CD14-positive monocyte (primary cell): ENCODE results near the gene SNX9. TPM values are rescaled to one million over a fixed set of nuclear protein-coding genes. Genes with fewer than 3 reads are reported as not detected.

Experiments used
- DNase-seq, 3 donors: peaks; one replicate each; pipeline ENCODE4 v3.0.0-alpha.2; 2011 to 2022
- H2AFZ ChIP-seq: 2 replicates; pipeline ENCODE4 v1.6.0; 2012; ENCODE audit warnings: mild to moderate bottlenecking, low read depth, low read length, inconsistent platforms; ENCODE audit not compliant: insufficient read depth, poor library complexity, severe bottlenecking
- H3K27ac ChIP-seq, 2 donors: 1 replicate in 1 of 2; 2 replicates in 1 of 2; pipeline ENCODE4 v1.5.1; 2012 to 2013; ENCODE audit warnings: low read length in 2 of 2, control low read depth in 1 of 2, inconsistent platforms in 1 of 2, low read depth in 1 of 2, mild to moderate bottlenecking in 1 of 2
- H3K27me3 ChIP-seq, 2 donors: one replicate each; pipeline versions ENCODE4 v1.6.0 to v1.6.1; 2011 to 2013; ENCODE audit warnings: low read length in 2 of 2; ENCODE audit not compliant: control insufficient read depth in 2 of 2, insufficient read depth in 2 of 2
- H3K36me3 ChIP-seq, 2 donors: replicated peaks in 1 of 2; 1 replicate in 1 of 2; 2 replicates in 1 of 2; pipeline versions ENCODE4 v1.5.1 to v1.6.1; 2012 to 2013; ENCODE audit warnings: low read length in 2 of 2, control low read depth in 1 of 2, inconsistent platforms in 1 of 2, mild to moderate bottlenecking in 1 of 2; ENCODE audit not compliant: insufficient read depth in 2 of 2, control insufficient read depth in 1 of 2
- H3K4me1 ChIP-seq, 2 donors: 1 replicate in 1 of 2; 2 replicates in 1 of 2; pipeline versions ENCODE4 v1.5.1 to v1.6.1; 2012 to 2013; ENCODE audit warnings: low read length in 2 of 2, control low read depth in 1 of 2, inconsistent platforms in 1 of 2, mild to moderate bottlenecking in 1 of 2, moderate library complexity in 1 of 2; ENCODE audit not compliant: insufficient read depth in 2 of 2, control insufficient read depth in 1 of 2
- H3K4me2 ChIP-seq: replicated peaks from 2 replicates; pipeline ENCODE3; 2012; ENCODE audit warnings: low read length, moderate library complexity, mild to moderate bottlenecking; ENCODE audit not compliant: poor library complexity, severe bottlenecking; ENCODE audit errors: extremely low read depth
- H3K4me3 ChIP-seq, 3 experiments: fragments of 200-600 bp in 1 of 3; sonication (generic) in 1 of 3; replicated peaks in 1 of 3; 1 replicate in 2 of 3; 2 replicates in 1 of 3; pipeline ENCODE4 v1.5.1; 2011 to 2013; ENCODE audit warnings: low read length in 3 of 3, mild to moderate bottlenecking in 3 of 3, control low read depth in 2 of 3, low read depth in 2 of 3, inconsistent platforms in 1 of 3, moderate library complexity in 1 of 3
- H3K79me2 ChIP-seq: 2 replicates; pipeline ENCODE4 v1.6.0; 2012; ENCODE audit warnings: mild to moderate bottlenecking, control low read depth, inconsistent platforms, low read length, moderate library complexity; ENCODE audit not compliant: insufficient read depth
- H3K9ac ChIP-seq: 2 replicates; pipeline ENCODE4 v1.6.0; 2017; ENCODE audit warnings: low read length, mild to moderate bottlenecking; ENCODE audit not compliant: insufficient read depth, poor library complexity, severe bottlenecking
- H3K9me3 ChIP-seq, 2 donors: replicated peaks in 1 of 2; 1 replicate in 1 of 2; 2 replicates in 1 of 2; pipeline versions ENCODE4 v1.5.1 to v1.6.1; 2012 to 2013; ENCODE audit warnings: low read length in 2 of 2, control low read depth in 1 of 2; ENCODE audit not compliant: control insufficient read depth in 1 of 2, insufficient read depth in 1 of 2
- H4K20me1 ChIP-seq: 2 replicates; pipeline ENCODE4 v1.6.0; 2012; ENCODE audit warnings: mild to moderate bottlenecking, low read length, control low read depth, moderate library complexity; ENCODE audit not compliant: insufficient read depth
- H3K27ac Mint-ChIP-seq, 7 donors: one replicate each; pipeline ENCODE4 v1.8.0; 2020; ENCODE audit warnings: mild to moderate bottlenecking in 7 of 7, mixed read lengths in 7 of 7, moderate library complexity in 6 of 7, inconsistent platforms in 2 of 7
- H3K27me3 Mint-ChIP-seq, 3 donors: one replicate each; pipeline ENCODE4 v1.8.0; 2021 to 2022; ENCODE audit warnings: low read depth in 3 of 3, mild to moderate bottlenecking in 3 of 3, mixed read lengths in 3 of 3, moderate library complexity in 3 of 3, inconsistent platforms in 1 of 3
- H3K36me3 Mint-ChIP-seq, 2 donors: one replicate each; pipeline ENCODE4 v1.8.0; 2020; ENCODE audit warnings: mixed read lengths in 2 of 2, inconsistent platforms in 1 of 2, mild to moderate bottlenecking in 1 of 2
- H3K4me1 Mint-ChIP-seq: one replicate; pipeline ENCODE4 v1.8.0; 2020; ENCODE audit warnings: mild to moderate bottlenecking, mixed read lengths
- H3K4me3 Mint-ChIP-seq, 2 donors: one replicate each; pipeline ENCODE4 v1.8.0; 2020; ENCODE audit warnings: mild to moderate bottlenecking in 2 of 2, mixed read lengths in 2 of 2, moderate library complexity in 1 of 2
- H3K9me3 Mint-ChIP-seq, 7 donors: one replicate each; pipeline ENCODE4 v1.8.0; 2020 to 2022; ENCODE audit warnings: mixed read lengths in 7 of 7, mild to moderate bottlenecking in 6 of 7, moderate library complexity in 6 of 7, inconsistent platforms in 2 of 7
- WGBS: methylation state at CpG from one replicate; pipeline ENCODE4 v1.1.5; 2013; ENCODE audit warnings: missing lambda C conversion rate; ENCODE audit not compliant: insufficient coverage; 5-methylcytosine and 5-hydroxymethylcytosine counted together
- intact Hi-C, 2 donors: fragments of 100-400 bp; cut with micrococcal nuclease; formaldehyde crosslinking; loops; one replicate each; pipeline versions ENCODE4 v1.15.0 to v1.15.1; 2023
- polyA plus RNA-seq, 3 donors: library from polyadenylated mRNA; depleted of rRNA in 1 of 3; unstranded in 2 of 3; stranded (reverse) in 1 of 3; fragments of 300-500 nt in 2 of 3; fragments of >200 nt in 1 of 3; fragmentation: Illumina TruSeq in 2 of 3; gene quantifications; 1 replicate in 2 of 3; 2 replicates in 1 of 3; pipeline ENCODE4 v1.2.3, GENCODE V29; 2012 to 2021
- TF ChIP-seq, protein P1 (sequence below): fragments of 200-600 bp; IDR thresholded peaks from one replicate; pipeline ENCODE4 v1.8.0; 2022; ENCODE audit warnings: antibody characterized with exemption, mild to moderate bottlenecking

SNX9 gene
- polyA plus RNA-seq, 3 donors, result 5.5 to 8.1 (median 7.2) TPM

GRCh38 chr6:157823528-157824370 lies 703 bp downstream of the SNX9 start:
- Mint-ChIP-seq H3K9me3 (peaks cover 0 to 11% (median 5%) of the 10 kb centered on the region in 7 donors), H3K36me3 (peaks cover 4 to 18% of the 10 kb centered on the region in 2 donors), H3K4me1 (peaks cover 19% of the 10 kb centered on the region), H3K27ac (peak overlapping the region; percentile 66 to 94 (median 92)), H3K4me3 (peak overlapping the region; percentile 95 to 97), H3K27me3 (peaks cover 31 to 51% (median 33%) of the 10 kb centered on the region in 3 donors)
- Histone ChIP-seq H3K27ac (peak overlapping the region in 1 of 2 donors; percentile 83), H4K20me1 (peaks cover 10% of the 10 kb centered on the region), H3K4me2 (peak overlapping the region; percentile 66), H3K9me3 (no peaks in the 10 kb centered on the region), H3K27me3 (peaks cover 9 to 29% of the 10 kb centered on the region in 2 donors), H3K36me3 (no peaks in the 10 kb centered on the region), H3K4me3 (peak overlapping the region; percentile 72 to 92 (median 92)), H3K4me1 (peaks cover 13 to 21% of the 10 kb centered on the region in 2 donors), H3K9ac (peak overlapping the region; percentile 88), H2AFZ (peak overlapping the region; percentile 56), H3K79me2 (peaks cover 16% of the 10 kb centered on the region)
- under 1% methylated on average over 68 of the region's 74 CpGs for WGBS
- TF ChIP-seq, protein P1, sequence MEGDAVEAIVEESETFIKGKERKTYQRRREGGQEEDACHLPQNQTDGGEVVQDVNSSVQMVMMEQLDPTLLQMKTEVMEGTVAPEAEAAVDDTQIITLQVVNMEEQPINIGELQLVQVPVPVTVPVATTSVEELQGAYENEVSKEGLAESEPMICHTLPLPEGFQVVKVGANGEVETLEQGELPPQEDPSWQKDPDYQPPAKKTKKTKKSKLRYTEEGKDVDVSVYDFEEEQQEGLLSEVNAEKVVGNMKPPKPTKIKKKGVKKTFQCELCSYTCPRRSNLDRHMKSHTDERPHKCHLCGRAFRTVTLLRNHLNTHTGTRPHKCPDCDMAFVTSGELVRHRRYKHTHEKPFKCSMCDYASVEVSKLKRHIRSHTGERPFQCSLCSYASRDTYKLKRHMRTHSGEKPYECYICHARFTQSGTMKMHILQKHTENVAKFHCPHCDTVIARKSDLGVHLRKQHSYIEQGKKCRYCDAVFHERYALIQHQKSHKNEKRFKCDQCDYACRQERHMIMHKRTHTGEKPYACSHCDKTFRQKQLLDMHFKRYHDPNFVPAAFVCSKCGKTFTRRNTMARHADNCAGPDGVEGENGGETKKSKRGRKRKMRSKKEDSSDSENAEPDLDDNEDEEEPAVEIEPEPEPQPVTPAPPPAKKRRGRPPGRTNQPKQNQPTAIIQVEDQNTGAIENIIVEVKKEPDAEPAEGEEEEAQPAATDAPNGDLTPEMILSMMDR, result no peak
- DNase-seq, result peak; percentile 60 to 86 (median 63)
- intact Hi-C loops, result loop anchor here (5.0 kb wide), 2 partner anchors 61 to 66 kb away; no protein-coding TSS in a partner anchor

DNA sequence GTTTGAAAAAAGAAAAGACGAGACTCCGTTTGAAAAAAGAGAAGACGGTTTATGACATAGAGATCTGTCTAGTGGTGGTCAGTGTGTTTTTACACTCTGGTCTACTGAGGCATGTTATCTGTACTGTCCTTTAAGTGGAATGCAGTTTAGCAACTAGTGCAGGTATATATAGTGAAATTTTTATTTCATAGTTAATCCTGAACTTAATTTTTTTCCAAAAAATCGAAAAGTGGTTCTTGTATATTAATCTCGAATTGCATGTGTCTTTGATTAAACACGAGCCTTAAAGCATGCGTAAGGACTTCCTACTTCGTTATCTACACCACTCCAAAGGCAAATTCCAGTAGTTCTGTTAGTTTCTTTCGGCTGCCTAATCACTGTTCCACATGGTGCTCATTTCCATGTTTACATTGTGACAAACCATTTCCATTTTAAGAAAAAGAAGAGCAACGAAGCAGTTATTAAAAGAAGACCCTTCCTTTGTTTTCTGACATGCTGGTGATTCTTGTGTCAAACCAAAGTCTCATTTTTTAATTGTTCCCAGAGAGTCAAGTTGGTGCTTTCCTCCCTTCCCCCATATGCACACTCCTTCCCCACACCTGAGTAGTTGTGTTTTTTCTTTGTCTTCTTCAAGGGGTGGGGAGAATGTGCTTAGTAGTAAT lies 2.3 kb downstream of the SNX9 start:
- WGBS, result 87% methylated on average over 6 of the region's 10 CpGs
- H4K20me1 ChIP-seq, result peaks cover 20% of the 10 kb centered on the region
- no peak overlapping the region for H3K9ac ChIP-seq
- no peak overlapping the region for H3K27ac ChIP-seq
- Mint-ChIP-seq H3K36me3 (peaks cover 5 to 18% of the 10 kb centered on the region in 2 donors), H3K4me1 (peaks cover 19% of the 10 kb centered on the region), H3K27me3 (peaks cover 25 to 46% (median 29%) of the 10 kb centered on the region in 3 donors), H3K27ac (peak overlapping the region in 1 of 7 donors; percentile 30), H3K4me3 (peak overlapping the region; percentile 95 to 97), H3K9me3 (peaks cover 0 to 11% (median 5%) of the 10 kb centered on the region in 7 donors)
- peaks cover 17% of the 10 kb centered on the region for H3K79me2 ChIP-seq
- H3K4me1 ChIP-seq, result peaks cover 13 to 21% of the 10 kb centered on the region in 2 donors
- H3K36me3 ChIP-seq, result no peaks in the 10 kb centered on the region
- H2AFZ ChIP-seq, result no peak overlapping the region
- no peak for DNase-seq
- intact Hi-C loops, result no loop called here
- H3K4me2 ChIP-seq, result peak overlapping the region; percentile 66
- no peaks in the 10 kb centered on the region for H3K9me3 ChIP-seq
- peaks cover 9 to 29% of the 10 kb centered on the region in 2 donors for H3K27me3 ChIP-seq
- no peak overlapping the region for H3K4me3 ChIP-seq
- TF ChIP-seq, protein P1, result no peak
